Uterus (tissue), 4 donors: ENCODE results near the gene ZNF264. TPM values are rescaled to one million over a fixed set of nuclear protein-coding genes. Genes with fewer than 3 reads are reported as not detected.

ENCODE experiments used
- DNase-seq, 2 donors: peaks; one replicate each; pipeline ENCODE4 v3.0.0-alpha.2; 2019 to 2020
- H3K27ac ChIP-seq, 2 donors: fragments of 200-600 bp; sonication (generic); 1 replicate in 1 of 2; 2 replicates in 1 of 2; pipeline ENCODE4 v1.5.1; 2016 to 2018
- H3K27me3 ChIP-seq, 2 donors: fragments of 200-600 bp; sonication (generic); one replicate each; pipeline ENCODE4 v1.5.1; 2018 to 2019; ENCODE audit warnings: control low read depth in 1 of 2
- H3K36me3 ChIP-seq, 2 donors: fragments of 200-600 bp; sonication (generic); one replicate each; pipeline ENCODE4 v1.5.1; 2019; ENCODE audit warnings: control low read depth in 1 of 2
- H3K4me1 ChIP-seq, 2 donors: fragments of 200-600 bp; sonication (generic); one replicate each; pipeline ENCODE4 v1.5.1; 2018 to 2019; ENCODE audit warnings: control low read depth in 1 of 2
- H3K4me3 ChIP-seq, 2 donors: fragments of 200-600 bp; sonication (generic); 1 replicate in 1 of 2; 2 replicates in 1 of 2; pipeline ENCODE4 v1.5.1; 2018 to 2019; ENCODE audit warnings: mild to moderate bottlenecking in 1 of 2
- H3K9me3 ChIP-seq, 2 donors: fragments of 200-600 bp; sonication (generic); one replicate each; pipeline ENCODE4 v1.5.1; 2019; ENCODE audit warnings: control low read depth in 1 of 2
- POLR2A ChIP-seq, 2 donors: fragments of 450-650 bp; IDR thresholded peaks; one replicate each; pipeline ENCODE4 v1.6.1; 2016; ENCODE audit warnings: antibody characterized with exemption in 2 of 2, mild to moderate bottlenecking in 1 of 2, moderate library complexity in 1 of 2
- intact Hi-C: fragments of 100-400 bp; cut with DNase I; formaldehyde crosslinking; loops from one replicate; pipeline ENCODE4 v1.15.1; 2023; ENCODE audit warnings: low total_unique reads
- total RNA-seq, 4 donors: library from RNA; depleted of rRNA in 3 of 4; stranded (reverse); fragments of >200 nt in 3 of 4; gene quantifications; one replicate each; pipeline versions ENCODE4 v1.1.0 to v1.2.4, GENCODE V29; 2014 to 2023
- TF ChIP-seq, protein P1 (sequence below), 4 experiments: fragments of 200-600 bp in 2 of 4; fragments of 450-650 bp in 2 of 4; sonication (generic) in 2 of 4; IDR thresholded peaks; one replicate each; pipeline ENCODE4 v1.5.1; 2016 to 2019; ENCODE audit warnings: antibody characterized with exemption in 4 of 4, mild to moderate bottlenecking in 2 of 4, moderate library complexity in 1 of 4
- donor health status: DM: yes; HTN: yes; CAD: no.

ZNF264 gene
- total RNA-seq, 4 donors from 2014 or later: 16.8 to 109 (median 44.0) TPM

DNA sequence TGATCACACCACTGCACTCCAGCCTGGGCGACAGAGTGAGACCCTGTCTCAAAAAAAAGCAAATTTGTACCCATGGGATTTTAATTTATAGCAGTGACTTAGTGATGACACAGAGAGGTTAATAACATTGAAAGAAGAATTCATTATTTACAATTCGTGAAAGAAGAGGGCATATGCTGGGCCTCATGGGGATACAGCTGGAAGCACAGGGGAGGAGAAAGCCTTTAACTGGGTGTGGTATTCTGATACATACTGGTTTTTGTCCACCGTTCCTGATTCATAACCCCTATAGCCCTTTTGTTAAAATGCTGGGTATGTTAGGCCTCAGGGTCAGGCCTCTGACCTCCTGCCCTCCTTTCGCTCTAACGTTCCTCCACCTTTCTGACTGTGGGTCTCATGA lies 10.9 kb downstream of the ZNF264 start:
- no peaks in the 10 kb centered on the region for H3K36me3 ChIP-seq
- no peak for DNase-seq
- no peaks in the 10 kb centered on the region for H3K27me3 ChIP-seq
- no peak overlapping the region for H3K4me3 ChIP-seq
- H3K27ac ChIP-seq: no peak overlapping the region
- intact Hi-C loops: no loop called here
- H3K4me1 ChIP-seq: no peaks in the 10 kb centered on the region
- peaks cover 0 to 37% of the 10 kb centered on the region in 2 donors for H3K9me3 ChIP-seq
- TF ChIP-seq, protein P1, sequence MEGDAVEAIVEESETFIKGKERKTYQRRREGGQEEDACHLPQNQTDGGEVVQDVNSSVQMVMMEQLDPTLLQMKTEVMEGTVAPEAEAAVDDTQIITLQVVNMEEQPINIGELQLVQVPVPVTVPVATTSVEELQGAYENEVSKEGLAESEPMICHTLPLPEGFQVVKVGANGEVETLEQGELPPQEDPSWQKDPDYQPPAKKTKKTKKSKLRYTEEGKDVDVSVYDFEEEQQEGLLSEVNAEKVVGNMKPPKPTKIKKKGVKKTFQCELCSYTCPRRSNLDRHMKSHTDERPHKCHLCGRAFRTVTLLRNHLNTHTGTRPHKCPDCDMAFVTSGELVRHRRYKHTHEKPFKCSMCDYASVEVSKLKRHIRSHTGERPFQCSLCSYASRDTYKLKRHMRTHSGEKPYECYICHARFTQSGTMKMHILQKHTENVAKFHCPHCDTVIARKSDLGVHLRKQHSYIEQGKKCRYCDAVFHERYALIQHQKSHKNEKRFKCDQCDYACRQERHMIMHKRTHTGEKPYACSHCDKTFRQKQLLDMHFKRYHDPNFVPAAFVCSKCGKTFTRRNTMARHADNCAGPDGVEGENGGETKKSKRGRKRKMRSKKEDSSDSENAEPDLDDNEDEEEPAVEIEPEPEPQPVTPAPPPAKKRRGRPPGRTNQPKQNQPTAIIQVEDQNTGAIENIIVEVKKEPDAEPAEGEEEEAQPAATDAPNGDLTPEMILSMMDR (IDR thresholded peaks at IDR 0.05): no peak
- TF ChIP-seq POLR2A (IDR thresholded peaks at IDR 0.05): no peak

DNA sequence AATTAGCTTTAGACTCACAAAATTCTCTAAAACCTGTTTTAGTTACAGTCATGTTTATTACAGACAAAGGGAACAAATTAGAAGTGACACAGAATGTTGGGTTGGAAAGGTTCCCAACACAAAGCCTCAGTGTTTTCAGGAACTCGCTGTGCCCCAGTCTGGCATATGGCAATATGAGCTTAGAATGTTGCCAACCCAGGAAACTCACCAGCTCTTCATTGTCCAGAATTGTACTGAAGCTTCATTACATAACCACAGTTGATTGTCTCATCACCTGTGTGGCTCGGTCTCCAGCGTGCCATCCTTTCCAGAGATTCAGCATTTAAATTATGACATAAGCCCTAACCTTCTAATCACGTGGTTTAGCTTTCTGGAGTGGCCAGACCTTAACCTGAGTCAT lies 19.1 kb downstream of the ZNF264 start:
- no peak overlapping the region for H3K27ac ChIP-seq
- TF ChIP-seq POLR2A (IDR thresholded peaks at IDR 0.05): no peak
- TF ChIP-seq, protein P1 (IDR thresholded peaks at IDR 0.05): no peak
- no peaks in the 10 kb centered on the region for H3K36me3 ChIP-seq
- no peaks in the 10 kb centered on the region for H3K27me3 ChIP-seq
- intact Hi-C loops: no loop called here
- no peak overlapping the region for H3K4me3 ChIP-seq
- peaks cover 0 to 70% of the 10 kb centered on the region in 2 donors for H3K9me3 ChIP-seq
- no peak for DNase-seq
- H3K4me1 ChIP-seq: no peaks in the 10 kb centered on the region

DNA sequence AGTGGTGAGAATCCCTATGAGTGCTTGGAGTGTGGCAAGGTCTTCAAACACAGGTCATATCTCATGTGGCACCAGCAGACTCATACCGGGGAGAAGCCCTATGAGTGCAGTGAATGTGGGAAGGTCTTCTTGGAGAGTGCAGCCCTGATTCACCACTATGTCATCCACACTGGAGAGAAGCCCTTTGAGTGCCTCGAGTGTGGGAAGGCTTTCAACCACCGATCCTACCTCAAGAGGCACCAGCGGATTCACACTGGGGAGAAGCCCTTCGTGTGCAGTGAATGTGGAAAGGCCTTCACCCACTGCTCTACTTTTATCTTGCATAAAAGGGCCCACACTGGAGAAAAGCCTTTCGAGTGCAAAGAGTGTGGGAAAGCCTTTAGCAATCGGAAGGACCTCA lies 20.8 kb downstream of the ZNF264 start:
- H3K4me1 ChIP-seq: no peaks in the 10 kb centered on the region
- DNase-seq: no peak
- no peaks in the 10 kb centered on the region for H3K27me3 ChIP-seq
- H3K36me3 ChIP-seq: no peaks in the 10 kb centered on the region
- TF ChIP-seq, protein P1 (IDR thresholded peaks at IDR 0.05): no peak
- no peak for TF ChIP-seq POLR2A (IDR thresholded peaks at IDR 0.05)
- intact Hi-C loops: no loop called here
- peaks cover 0 to 72% of the 10 kb centered on the region in 2 donors for H3K9me3 ChIP-seq
- no peak overlapping the region for H3K4me3 ChIP-seq
- H3K27ac ChIP-seq: no peak overlapping the region

DNA sequence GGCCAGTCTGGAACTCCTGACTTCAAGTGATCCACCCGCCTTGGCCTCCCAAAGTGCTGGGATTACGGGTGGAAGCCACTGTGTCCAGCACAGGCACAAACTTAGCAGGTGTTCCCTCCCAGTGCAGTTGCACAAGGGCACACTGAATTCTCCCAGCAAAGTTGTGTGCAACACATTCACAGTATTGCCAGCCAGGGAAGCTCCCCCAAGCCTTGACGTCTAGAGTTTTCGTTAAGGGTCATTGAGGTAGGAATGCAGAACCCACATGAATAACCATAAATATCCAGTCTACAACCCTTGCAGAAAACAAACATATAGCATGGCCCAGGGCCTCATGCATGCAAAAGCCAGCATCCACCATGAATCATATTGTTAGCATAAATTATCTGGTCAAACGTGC lies 36.2 kb downstream of the ZNF264 start:
- intact Hi-C loops: no loop called here
- H3K27me3 ChIP-seq: no peaks in the 10 kb centered on the region
- TF ChIP-seq POLR2A (IDR thresholded peaks at IDR 0.05): no peak
- TF ChIP-seq, protein P1 (IDR thresholded peaks at IDR 0.05): no peak
- DNase-seq: no peak
- H3K36me3 ChIP-seq: no peaks in the 10 kb centered on the region
- no peaks in the 10 kb centered on the region for H3K9me3 ChIP-seq
- H3K4me1 ChIP-seq: no peaks in the 10 kb centered on the region
- no peak overlapping the region for H3K4me3 ChIP-seq
- no peak overlapping the region for H3K27ac ChIP-seq

DNA sequence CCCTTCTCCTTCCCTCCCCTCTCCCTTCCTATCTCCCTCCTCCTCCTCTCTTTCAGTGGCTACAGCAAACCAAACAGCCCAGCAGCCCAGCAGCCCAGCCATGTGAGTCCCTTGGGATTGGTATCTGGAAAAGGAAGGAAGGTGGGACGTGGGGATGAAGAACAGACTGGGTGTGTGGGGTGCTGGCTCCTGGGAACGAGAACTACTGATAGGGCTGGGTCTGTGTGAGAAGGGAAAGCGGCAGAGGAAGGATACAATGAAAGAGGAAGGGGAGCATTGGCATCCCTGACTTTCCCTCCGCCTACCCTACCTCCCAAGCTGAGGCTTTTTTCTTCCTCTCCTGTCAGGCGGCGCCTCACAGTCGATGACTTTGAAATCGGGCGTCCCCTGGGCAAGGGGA lies 40.4 kb downstream of the ZNF264 start:
- DNase-seq: no peak
- Histone ChIP-seq H3K4me1 (no peaks in the 10 kb centered on the region), H3K27me3 (no peaks in the 10 kb centered on the region), H3K27ac (no peak overlapping the region), H3K36me3 (no peaks in the 10 kb centered on the region), H3K9me3 (no peaks in the 10 kb centered on the region), H3K4me3 (no peak overlapping the region)
- no peak for TF ChIP-seq POLR2A (IDR thresholded peaks at IDR 0.05)
- TF ChIP-seq, protein P1 (IDR thresholded peaks at IDR 0.05): no peak
- intact Hi-C loops: no loop called here
